CD4-positive, alpha-beta T cell treated with Interleukin-21 for 1 hour (primary cell): ENCODE measurements around the gene FRK.
A peak's percentile ranks its signal among the peaks of the same experiment; 100 is the strongest.

Source experiments
- DNase-seq: peaks from one replicate; pipeline ENCODE4 v3.0.0-alpha.2; 2020

FRK gene

DNA sequence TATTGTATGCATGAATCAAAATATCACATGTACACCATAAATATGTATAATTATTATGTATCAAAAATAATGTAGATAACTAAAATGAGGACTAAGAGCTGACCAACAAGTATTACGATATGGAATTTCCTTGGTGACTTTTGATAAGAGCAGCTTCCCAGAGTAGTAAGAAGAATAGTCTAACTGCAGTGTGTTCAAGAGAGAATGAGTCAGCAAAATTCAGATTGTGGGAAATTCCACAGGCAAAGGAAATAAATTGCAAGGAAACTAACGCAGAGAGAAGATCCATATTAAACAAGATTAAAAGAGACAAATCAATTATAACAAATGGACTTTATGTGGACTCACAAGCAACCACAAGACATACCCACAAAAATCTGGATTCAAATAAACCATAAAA is 26.4 kb downstream of the FRK start:
- no peak for DNase-seq

DNA sequence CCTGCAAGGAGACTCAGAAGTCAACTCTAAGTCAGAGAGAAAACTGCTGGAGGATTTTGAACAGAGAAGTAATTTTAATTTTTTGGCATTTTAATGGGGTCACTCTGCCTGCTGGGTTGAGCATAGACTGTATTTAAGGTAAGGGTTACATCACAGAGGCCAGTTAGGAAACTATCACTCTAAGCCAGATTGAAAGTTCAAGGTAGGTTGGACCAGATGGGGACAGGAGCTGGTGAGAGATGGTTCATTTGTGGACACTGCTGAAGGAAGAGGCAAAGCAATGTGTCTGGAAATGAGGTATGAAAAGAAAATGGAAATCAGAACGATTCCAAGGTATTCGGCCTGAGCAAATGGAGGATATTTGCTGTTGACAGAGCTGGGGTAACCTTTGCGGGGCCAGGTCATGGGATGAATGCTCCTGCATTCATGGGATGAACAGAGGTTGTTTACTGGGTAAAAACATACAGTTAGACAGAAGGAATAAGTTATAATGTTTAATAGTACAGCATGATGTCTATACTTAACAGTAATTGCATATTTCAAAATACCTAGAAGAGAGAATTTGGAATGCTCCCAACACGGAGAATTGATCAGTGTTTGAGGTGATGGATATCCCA is 26.9 kb downstream of the FRK start:
- DNase-seq: no peak

- no peak for DNase-seq
These were observed 29.9 kb downstream of the FRK start for GRCh38 chr6:116030770-116031169.

DNA sequence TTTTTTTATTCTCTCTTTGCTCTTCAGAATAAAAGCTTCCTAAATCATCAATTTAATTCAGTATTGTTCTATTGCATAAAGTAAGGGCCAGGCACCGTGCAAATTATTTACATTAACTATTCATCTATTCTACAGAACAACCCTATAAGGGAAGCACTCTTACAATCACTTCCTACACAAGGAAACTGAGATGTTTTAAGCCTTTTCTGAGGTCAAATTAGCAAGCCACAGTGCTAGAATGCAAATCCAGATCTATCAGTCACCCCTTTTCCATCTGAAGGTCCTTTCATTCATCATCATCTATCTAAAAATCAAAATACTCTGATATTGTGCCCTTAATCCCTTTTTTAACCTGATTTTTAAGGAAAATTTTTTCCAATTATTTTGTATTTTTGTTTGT is 31.2 kb downstream of the FRK start:
- DNase-seq: no peak

DNA sequence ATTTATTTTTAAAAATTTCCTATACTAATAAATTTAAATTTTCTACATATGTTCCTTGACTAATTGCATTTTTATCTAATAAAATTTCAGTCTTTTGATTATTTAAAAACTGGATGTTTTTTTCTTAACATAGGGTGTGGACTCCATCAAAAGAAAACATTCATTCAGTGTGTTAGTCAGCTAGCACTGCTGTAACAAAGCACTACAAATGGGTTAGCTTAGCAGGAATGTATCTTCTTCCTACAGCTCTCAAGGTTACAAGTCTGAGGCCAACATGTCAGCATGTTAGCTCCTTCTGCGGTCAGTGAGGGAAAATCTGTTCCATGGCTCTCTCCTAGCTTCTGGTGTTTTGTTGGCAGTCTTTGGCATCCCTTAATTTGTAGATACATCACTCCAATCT is 32.5 kb downstream of the FRK start:
- no peak for DNase-seq

DNA sequence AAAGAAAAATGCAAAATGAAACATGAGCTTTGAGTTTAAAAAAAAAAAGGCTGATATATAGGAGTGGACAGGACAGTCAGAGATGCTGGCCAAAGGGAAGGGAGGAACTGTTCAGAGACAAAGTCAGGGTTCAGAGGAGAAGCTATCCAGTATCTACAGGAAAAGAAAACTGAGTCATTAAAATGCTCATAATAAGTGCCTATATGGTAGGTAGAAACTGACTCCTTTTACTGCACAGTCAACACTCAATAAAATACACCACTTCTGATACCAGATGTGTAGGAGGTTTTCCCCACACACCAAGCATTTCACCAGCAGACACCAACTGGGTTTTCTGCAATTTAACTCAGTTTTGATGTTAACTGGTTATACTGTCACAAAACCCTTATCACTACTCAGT is 32.9 kb downstream of the FRK start:
- DNase-seq: no peak

DNA sequence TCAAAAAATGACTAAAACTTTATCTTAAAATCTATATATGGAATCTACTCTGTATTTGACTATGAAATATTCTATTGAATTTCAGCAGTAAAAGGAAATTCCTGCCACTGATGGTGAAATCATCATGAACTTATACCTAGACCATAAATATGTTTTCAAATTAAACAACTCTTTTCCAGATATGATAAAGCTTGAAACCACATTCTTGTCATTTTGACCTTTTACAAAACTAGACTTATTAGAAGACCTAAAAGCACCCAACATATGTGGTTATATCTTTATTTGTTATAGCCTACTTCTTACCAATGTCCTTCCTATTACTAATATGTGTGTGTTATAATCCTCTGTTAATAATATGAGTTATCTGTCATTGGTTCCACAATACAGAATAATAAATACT is 35.3 kb downstream of the FRK start:
- DNase-seq: no peak

GRCh38 chr6:116022841-116023445 is 37.7 kb downstream of the FRK start:
- no peak for DNase-seq

DNA sequence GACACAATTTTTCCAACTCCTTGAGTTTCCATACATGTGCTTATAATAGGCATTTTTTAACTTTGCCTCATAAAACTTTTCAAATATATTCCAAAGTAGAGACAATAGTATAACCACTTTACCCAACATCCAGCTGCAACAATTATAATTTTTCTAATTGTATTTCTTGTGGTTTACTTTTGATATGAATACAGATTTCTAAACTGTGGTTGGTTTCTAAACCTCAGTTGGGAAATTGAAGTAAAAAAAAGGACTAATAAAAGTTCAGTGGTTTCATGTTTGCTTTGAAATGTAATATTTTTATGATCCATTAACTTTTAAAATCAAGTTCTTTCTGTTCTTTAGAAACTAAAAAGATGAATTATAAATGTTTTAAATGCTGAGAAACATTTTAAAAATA is 40.0 kb downstream of the FRK start:
- no peak for DNase-seq

- DNase-seq: no peak
These were observed 41.3 kb downstream of the FRK start for GRCh38 chr6:116019428-116019827.

DNA sequence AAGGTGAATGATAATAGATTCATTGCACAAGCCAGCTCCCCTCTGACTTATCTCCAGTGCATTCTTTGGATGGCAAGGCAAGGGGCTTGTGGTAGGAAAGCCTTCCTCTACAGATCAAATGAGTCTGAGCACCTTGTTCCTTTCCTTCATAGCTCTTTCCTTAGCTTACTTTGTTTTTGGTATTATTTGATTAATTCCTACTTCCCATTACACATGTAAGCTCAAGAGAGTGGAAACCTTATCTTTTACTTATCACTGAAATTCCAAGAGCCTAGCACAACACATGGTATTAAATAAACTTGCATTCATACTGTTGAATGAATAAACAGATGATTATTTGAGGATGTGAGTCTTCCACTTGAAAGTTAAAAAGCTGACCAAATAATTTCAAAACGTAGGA is 41.7 kb downstream of the FRK start:
- DNase-seq: no peak

GRCh38 chr6:116017546-116018295 is 43.0 kb downstream of the FRK start:
- no peak for DNase-seq

GRCh38 chr6:116016846-116017545 is 43.7 kb downstream of the FRK start:
- no peak for DNase-seq

GRCh38 chr6:116015983-116016382 is 44.7 kb downstream of the FRK start:
- no peak for DNase-seq

DNA sequence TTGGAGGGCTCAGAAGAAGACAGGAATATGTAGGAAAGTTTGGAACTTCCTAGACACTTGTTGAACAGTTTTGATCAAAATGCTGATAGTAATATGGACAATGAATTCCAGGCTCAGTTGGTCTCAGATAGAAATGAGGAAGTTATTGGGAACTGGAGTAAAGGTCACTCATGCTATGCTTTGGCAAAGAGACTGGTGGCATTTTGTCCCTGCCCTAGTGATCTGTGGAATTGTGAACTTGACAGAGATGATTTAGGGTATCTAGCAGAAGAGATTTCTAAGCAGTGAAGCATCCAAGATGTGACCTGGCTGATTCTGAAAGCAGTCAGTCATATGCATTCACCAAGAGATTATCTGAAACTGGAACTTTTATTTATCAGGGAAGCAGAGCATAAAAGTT is 45.1 kb downstream of the FRK start:
- DNase-seq: no peak

- no peak for DNase-seq
These were observed 47.7 kb downstream of the FRK start for GRCh38 chr6:116012951-116013350.

DNA sequence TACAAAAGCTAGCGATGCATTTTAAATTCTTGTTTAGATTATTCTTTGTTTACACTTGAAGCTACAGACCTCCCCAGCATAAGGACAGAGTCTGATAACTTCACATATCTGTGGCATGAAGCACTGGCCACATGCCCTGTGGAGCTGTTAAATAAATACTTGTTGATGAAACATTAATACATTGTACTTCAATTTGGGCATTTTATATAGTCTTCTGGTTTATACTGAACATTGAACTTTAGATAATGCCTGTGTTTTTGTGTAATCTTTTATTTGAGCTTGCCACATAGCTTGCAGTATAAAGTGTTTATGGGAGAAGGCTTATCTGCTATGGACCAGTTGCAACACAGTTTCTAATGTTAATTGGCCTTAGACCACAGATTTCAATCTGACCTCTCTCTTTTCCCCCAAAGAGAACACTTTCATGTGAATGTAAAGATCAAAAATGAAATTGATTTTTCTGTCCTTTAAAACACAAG is 48.2 kb downstream of the FRK start:
- no peak for DNase-seq

DNA sequence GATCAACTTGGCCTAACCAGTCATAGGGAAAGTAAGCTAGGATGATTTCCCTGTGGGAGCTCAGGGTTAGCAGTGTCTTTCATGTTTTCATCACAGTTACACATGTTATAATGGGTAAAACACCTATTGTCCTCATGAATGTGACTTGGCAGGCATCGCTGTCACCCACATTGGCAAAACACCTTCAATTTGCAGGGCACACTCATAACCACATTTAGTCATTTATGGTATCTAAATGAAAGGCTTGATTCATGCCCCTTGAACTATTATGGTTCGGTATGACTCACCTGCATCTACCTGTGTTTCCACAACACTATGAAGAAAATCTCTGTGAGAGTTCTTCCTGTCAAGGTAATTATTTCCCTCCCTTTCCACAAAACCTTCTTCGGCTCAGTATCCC is 49.2 kb downstream of the FRK start:
- no peak for DNase-seq

- DNase-seq: peak; percentile 52
These were observed 49.8 kb downstream of the FRK start for GRCh38 chr6:116010790-116011401.

- DNase-seq: no peak
These were observed 50.3 kb downstream of the FRK start for GRCh38 chr6:116010386-116010785.

- DNase-seq: no peak
These were observed 52.0 kb downstream of the FRK start for GRCh38 chr6:116008470-116009243.
